ENCODE data around the gene CNPY1. TPM values are rescaled to one million over a fixed set of nuclear protein-coding genes. Genes with fewer than 3 reads are reported as not detected.

CNPY1 gene
- total RNA-seq, 2 donors from 2014 or later = not detected

DNA sequence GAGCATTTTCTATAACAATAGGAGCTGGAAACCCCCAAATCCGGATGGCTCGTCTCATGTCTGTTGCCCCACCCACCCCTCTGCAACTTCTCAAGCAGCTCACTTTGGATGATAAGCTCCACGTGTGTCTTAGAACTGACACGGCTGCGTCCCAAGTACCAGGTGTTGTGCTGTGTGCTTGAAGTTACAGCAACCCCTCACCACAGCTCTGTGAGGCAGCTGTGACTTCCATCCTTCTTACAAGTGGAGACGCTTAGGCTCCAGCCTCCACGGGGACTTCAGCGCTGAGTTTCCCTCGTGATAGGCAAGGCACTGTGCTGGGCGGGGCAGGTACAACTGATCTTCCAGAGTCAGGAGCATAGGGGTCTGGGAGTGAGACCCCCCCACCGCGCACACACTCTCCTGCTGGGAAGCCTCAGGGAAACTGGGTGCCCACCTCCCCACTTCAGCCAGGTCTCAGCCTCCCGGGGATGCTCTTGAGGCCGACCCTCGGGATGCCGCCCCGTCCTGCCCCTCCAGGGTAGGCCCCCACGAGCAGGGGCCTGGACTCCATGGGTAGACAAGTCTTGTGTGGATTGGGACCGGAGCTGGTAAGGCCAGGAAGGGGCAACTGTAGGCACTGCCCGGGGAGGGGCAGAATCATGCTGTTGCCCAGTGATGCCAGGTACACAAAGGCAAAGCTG is 57.1 kb downstream of the CNPY1 start:
- TF ChIP-seq POLR2AphosphoS5 (IDR thresholded peaks at IDR 0.05) (no peak), POLR2A (IDR thresholded peaks at IDR 0.05) (no peak)
- H3K27me3 ChIP-seq (replicated peaks; ENCODE audit: insufficient read depth) = peaks cover 11% of the 10 kb centered on the region
- 78% methylated on average over 20 of the region's 20 CpGs for WGBS
- H3K4me1 ChIP-seq (replicated peaks) = no peaks in the 10 kb centered on the region
- no peak overlapping the region for H3K4me3 ChIP-seq
- H3K27ac ChIP-seq = no peak overlapping the region
- H3K36me3 ChIP-seq = no peaks in the 10 kb centered on the region
- no peak for DNase-seq (ENCODE audit: low spot score)
- no peaks in the 10 kb centered on the region for H3K9me3 ChIP-seq
- intact Hi-C loops (cut with DNase I) = no loop called here

DNA sequence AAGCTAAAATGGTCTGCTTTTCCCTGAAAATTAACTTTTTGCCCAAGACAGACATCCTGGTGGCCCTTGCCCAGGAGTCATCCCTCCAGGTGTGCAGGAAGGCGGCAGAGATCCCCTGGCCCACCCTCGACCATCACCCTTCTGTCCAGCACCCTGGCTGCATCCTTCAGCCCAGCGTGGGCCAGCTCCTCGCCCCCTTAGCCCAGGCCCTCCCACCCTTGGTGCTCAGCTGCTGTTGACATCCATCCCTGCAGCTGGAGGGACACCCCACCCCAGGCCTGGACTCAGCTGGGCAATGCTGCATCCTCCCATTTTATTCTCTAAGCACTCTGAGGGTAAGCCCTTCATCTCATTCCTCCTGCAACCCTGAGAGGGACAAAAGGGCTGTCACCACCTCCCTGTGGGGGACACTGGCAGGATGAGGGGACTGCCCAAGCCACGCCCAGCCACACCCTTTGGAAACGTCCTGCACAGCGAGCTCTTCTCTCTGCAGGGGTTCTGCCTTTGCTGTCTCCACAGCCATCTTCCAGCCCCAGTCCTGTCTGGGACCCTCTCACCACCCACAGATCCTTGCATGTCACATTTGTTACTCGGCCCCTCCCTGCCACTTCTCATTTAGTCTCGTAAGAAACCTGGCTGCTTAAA is 57.8 kb downstream of the CNPY1 start:
- DNase-seq (ENCODE audit: low spot score) = no peak
- Histone ChIP-seq H3K36me3 (no peaks in the 10 kb centered on the region), H3K27me3 (replicated peaks; ENCODE audit: insufficient read depth) (peaks cover 14% of the 10 kb centered on the region), H3K27ac (no peak overlapping the region), H3K4me1 (replicated peaks) (no peaks in the 10 kb centered on the region), H3K4me3 (no peak overlapping the region), H3K9me3 (no peaks in the 10 kb centered on the region)
- WGBS = 60% methylated on average over 9 of the region's 9 CpGs
- intact Hi-C loops (cut with DNase I) = no loop called here
- TF ChIP-seq, protein P1, sequence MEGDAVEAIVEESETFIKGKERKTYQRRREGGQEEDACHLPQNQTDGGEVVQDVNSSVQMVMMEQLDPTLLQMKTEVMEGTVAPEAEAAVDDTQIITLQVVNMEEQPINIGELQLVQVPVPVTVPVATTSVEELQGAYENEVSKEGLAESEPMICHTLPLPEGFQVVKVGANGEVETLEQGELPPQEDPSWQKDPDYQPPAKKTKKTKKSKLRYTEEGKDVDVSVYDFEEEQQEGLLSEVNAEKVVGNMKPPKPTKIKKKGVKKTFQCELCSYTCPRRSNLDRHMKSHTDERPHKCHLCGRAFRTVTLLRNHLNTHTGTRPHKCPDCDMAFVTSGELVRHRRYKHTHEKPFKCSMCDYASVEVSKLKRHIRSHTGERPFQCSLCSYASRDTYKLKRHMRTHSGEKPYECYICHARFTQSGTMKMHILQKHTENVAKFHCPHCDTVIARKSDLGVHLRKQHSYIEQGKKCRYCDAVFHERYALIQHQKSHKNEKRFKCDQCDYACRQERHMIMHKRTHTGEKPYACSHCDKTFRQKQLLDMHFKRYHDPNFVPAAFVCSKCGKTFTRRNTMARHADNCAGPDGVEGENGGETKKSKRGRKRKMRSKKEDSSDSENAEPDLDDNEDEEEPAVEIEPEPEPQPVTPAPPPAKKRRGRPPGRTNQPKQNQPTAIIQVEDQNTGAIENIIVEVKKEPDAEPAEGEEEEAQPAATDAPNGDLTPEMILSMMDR (IDR thresholded peaks at IDR 0.05) = no peak
- no peak for TF ChIP-seq POLR2A (IDR thresholded peaks at IDR 0.05)
- no peak for TF ChIP-seq POLR2AphosphoS5 (IDR thresholded peaks at IDR 0.05)

DNA sequence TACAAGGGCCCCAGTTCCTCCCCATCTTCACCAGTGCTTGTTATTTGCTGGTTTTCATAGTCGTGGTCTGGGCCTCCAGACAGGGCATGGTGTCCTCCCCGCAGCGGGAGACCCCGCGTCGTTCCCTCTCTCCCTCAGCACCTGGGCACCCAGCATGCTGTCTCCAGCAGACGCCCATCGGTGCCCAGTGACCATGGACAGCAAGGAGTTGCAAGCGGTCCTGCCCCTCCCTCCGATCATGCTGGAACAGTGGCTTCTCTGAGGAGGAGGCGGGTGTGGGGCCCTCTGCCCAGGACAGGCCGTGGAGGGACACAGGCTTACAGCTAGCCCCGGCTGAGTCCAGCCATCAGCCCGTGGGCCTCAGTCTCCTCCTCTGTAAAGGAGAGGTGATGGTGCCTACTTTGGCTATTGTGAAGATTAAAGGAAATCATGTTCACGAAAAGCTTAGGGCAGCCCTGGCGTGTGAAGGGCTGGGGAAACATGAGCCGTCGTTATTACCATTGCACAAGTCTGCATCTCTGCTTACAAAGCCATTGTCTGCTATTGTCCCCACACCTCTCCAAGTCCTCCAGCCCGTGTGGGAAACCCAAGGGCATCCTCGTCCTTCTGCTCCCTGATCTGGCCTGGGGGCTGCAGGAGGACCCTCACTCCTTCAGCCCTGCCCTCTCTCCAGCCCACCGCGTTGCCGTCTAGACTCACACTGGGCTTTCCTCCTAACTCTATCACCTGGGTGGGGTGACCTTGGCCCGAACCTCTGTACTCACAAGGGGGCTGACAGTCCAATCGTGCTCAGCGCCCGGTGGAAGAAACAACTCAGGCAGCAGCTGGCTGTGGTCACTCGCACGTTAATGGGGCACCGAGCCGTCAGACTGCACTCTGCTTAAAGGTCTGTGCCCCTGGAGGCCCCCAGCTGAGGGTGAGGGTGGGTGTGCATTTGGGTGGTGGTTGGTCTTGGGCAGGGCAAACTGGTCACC is 58.6 kb downstream of the CNPY1 start:
- Histone ChIP-seq H3K27ac (no peak overlapping the region), H3K9me3 (no peaks in the 10 kb centered on the region), H3K4me1 (replicated peaks) (no peaks in the 10 kb centered on the region), H3K4me3 (no peak overlapping the region), H3K27me3 (replicated peaks; ENCODE audit: insufficient read depth) (peaks cover 14% of the 10 kb centered on the region), H3K36me3 (no peaks in the 10 kb centered on the region)
- 80% methylated on average over 31 of the region's 31 CpGs for WGBS
- TF ChIP-seq, protein P1 (IDR thresholded peaks at IDR 0.05) = no peak
- TF ChIP-seq POLR2AphosphoS5 (IDR thresholded peaks at IDR 0.05) (no peak), POLR2A (IDR thresholded peaks at IDR 0.05) (no peak)
- intact Hi-C loops (cut with DNase I) = no loop called here
- DNase-seq (ENCODE audit: low spot score) = no peak

DNA sequence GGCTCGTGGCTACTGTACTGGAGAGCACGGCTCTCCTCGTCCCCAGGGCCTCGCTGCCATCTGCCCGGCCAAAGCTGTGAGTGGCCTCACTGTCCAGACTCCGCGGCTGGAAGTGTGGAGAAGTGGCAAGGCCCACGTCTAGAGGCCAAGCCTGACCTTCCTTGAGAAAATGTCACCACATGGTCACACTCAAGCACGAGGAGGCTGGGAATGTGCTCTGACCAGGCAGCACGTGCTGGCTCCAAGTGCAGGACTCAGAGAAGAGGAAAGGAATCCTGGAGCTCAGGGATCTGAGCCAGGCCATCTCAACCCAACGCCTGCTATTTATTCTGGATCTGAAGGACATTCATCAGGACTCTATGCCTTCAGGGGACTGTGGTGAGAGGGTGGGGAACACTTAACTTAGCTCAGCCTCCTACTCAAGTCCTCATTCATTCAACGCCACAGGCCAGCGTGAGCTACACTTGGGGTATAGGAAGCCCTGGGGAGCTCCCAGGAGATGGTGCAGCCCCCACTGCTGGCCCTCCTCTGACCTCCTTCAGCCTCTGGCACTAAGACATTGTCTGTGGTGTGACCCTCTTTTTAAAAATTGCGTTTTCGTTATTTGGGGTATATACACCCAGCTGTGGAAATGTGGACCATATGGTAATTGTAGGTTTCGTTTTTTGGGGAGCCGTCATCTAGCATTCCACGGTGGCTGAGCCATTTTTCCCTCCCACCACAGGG is 59.4 kb downstream of the CNPY1 start:
- TF ChIP-seq POLR2AphosphoS5 (IDR thresholded peaks at IDR 0.05) (no peak), POLR2A (IDR thresholded peaks at IDR 0.05) (no peak)
- TF ChIP-seq, protein P1 (IDR thresholded peaks at IDR 0.05) = no peak
- Histone ChIP-seq H3K9me3 (no peaks in the 10 kb centered on the region), H3K36me3 (no peaks in the 10 kb centered on the region), H3K27ac (no peak overlapping the region), H3K4me1 (replicated peaks) (no peaks in the 10 kb centered on the region), H3K27me3 (replicated peaks; ENCODE audit: insufficient read depth) (peaks cover 14% of the 10 kb centered on the region), H3K4me3 (no peak overlapping the region)
- DNase-seq (ENCODE audit: low spot score) = no peak
- intact Hi-C loops (cut with DNase I) = no loop called here
- 86% methylated on average over 18 of the region's 18 CpGs for WGBS
